ENCODE data around the gene KCNB1.

The KCNB1 gene

DNA sequence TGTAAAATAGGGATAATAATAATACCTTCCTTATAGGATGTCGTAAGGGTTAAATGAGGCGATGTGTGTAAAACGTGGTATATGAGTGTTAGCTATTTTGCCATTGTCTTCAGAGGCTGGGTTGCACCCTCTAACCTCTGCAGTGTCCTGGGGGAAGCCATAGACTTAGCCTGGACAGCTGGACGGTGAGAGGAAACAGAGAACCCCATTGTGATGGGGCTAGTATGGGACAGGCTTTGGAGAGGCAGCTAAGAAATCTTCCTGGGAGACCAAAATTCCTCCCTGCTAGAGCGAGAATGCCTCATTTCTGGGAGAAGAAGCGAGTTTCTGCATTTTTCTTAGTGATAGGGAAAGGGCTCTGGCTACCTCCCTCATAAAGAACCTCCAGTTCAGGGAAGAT, 22.8 kb downstream of the KCNB1 start:
- no peak for DNase-seq (ENCODE audit: low read depth)
- TF ChIP-seq MYC (IDR thresholded peaks at IDR 0.05; ENCODE audit: low read depth, low read length) (no peak), POLR2A (IDR thresholded peaks at IDR 0.05; ENCODE audit: extremely low read depth, insufficient read length) (no peak), CTCF (IDR thresholded peaks at IDR 0.05; ENCODE audit: low read depth, low read length) (no peak)
- TF ChIP-seq, protein P1, sequence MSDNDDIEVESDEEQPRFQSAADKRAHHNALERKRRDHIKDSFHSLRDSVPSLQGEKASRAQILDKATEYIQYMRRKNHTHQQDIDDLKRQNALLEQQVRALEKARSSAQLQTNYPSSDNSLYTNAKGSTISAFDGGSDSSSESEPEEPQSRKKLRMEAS (IDR thresholded peaks at IDR 0.05; ENCODE audit: low read depth, low read length) = no peak
- no peak overlapping the region for H3K4me3 ChIP-seq (ENCODE audit: low read depth, low read length)

- no peak for DNase-seq (ENCODE audit: low read depth)
- no peak overlapping the region for H3K4me3 ChIP-seq (ENCODE audit: low read depth, low read length)
- TF ChIP-seq CTCF (IDR thresholded peaks at IDR 0.05; ENCODE audit: low read depth, low read length) = no peak
- TF ChIP-seq POLR2A (IDR thresholded peaks at IDR 0.05; ENCODE audit: extremely low read depth, insufficient read length) = no peak
- no peak for TF ChIP-seq MYC (IDR thresholded peaks at IDR 0.05; ENCODE audit: low read depth, low read length)
- TF ChIP-seq, protein P1 (IDR thresholded peaks at IDR 0.05; ENCODE audit: low read depth, low read length) = no peak
These were observed 25.0 kb downstream of the KCNB1 start for GRCh38 chr20:49457444-49457843.

DNA sequence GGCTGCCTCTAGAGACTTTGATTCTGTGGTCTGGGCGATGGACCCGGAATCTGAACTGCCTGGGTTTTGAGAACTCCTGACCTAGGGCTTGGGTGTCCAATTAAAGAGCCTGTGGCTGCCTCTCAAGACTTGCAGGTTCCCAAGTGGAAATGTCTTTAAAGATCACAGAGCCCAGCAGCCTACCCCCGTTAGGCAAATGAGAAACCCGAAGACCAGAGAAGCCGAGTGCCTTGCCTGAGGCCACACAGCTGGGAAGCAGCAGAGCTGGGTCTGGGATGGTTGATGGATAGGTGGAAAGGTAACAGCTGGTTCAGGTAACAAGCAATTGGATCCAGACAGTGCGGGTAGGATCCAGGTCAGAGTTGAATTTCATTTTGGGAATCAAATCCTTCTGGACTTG, 25.8 kb downstream of the KCNB1 start:
- no peak for DNase-seq (ENCODE audit: low read depth)
- TF ChIP-seq, protein P1 (IDR thresholded peaks at IDR 0.05; ENCODE audit: low read depth, low read length) = no peak
- TF ChIP-seq CTCF (IDR thresholded peaks at IDR 0.05; ENCODE audit: low read depth, low read length) (no peak), POLR2A (IDR thresholded peaks at IDR 0.05; ENCODE audit: extremely low read depth, insufficient read length) (no peak), MYC (IDR thresholded peaks at IDR 0.05; ENCODE audit: low read depth, low read length) (no peak)
- no peak overlapping the region for H3K4me3 ChIP-seq (ENCODE audit: low read depth, low read length)

DNA sequence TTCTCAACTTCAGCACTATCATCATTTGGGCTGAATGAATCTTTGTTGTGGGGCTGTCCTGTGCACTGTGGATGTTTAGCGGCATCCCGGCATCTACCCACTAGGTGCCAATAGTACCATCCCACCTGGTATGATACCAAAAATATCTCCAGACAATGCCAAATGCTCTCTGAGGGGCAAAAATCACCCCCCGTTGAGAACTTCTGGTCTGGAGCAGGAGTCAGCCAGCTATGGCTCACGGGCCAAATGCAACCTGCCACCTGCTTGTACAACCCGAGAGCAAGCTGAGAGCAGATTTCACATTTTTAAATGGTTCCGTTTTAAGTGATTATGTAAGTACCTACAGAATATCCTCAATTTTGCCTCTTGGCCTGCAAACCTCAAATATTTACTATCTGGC, 26.8 kb downstream of the KCNB1 start:
- TF ChIP-seq, protein P1 (IDR thresholded peaks at IDR 0.05; ENCODE audit: low read depth, low read length) = no peak
- no peak for TF ChIP-seq CTCF (IDR thresholded peaks at IDR 0.05; ENCODE audit: low read depth, low read length)
- TF ChIP-seq MYC (IDR thresholded peaks at IDR 0.05; ENCODE audit: low read depth, low read length) = no peak
- TF ChIP-seq POLR2A (IDR thresholded peaks at IDR 0.05; ENCODE audit: extremely low read depth, insufficient read length) = no peak
- H3K4me3 ChIP-seq (ENCODE audit: low read depth, low read length) = no peak overlapping the region
- DNase-seq (ENCODE audit: low read depth) = no peak

GRCh38 chr20:49452011-49452482, 30.4 kb downstream of the KCNB1 start:
- H3K4me3 ChIP-seq (ENCODE audit: low read depth, low read length) = no peak overlapping the region
- DNase-seq (ENCODE audit: low read depth) = no peak
- no peak for TF ChIP-seq POLR2A (IDR thresholded peaks at IDR 0.05; ENCODE audit: extremely low read depth, insufficient read length)
- TF ChIP-seq, protein P1 (IDR thresholded peaks at IDR 0.05; ENCODE audit: low read depth, low read length) = no peak
- no peak for TF ChIP-seq CTCF (IDR thresholded peaks at IDR 0.05; ENCODE audit: low read depth, low read length)
- TF ChIP-seq MYC (IDR thresholded peaks at IDR 0.05; ENCODE audit: low read depth, low read length) = no peak

All from NB4 (cell line).